Fibroblast of mammary gland (primary cell): ENCODE results near the gene RELN.

Source experiments
- DNase-seq: peaks from one replicate; pipeline ENCODE4 v3.0.0-alpha.2; 2010; ENCODE audit warnings: low read depth
- H3K4me3 ChIP-seq: 2 replicates; pipeline ENCODE4 v1.5.1; 2011; ENCODE audit warnings: low read depth, mild to moderate bottlenecking, low read length, moderate library complexity; ENCODE audit not compliant: control insufficient read depth
- TF ChIP-seq, protein P1 (sequence below): conservative IDR thresholded peaks from 2 replicates; pipeline ENCODE4 v1.5.1; 2011; ENCODE audit warnings: low read depth, low read length, inconsistent platforms; ENCODE audit not compliant: control insufficient read depth, insufficient read depth

RELN gene

DNA sequence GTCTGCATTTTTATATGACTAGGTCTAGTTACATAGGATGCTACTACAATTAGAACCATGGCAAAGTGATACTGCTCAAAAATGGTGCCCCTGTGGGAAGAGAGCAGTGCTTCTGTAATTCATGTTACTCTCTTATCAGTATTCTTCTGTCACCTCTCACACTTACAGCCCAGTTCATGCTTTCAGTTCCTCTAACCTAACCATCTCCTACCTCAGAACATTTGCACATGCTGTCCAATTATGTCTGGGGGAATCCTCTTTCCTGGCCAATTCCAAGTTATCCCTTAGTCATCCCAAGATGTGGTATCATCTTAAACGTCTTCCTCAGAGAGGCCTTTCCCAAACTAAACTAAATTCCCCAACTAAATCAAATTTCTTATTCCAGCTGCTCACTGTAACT lies 190.2 kb downstream of the RELN start:
- DNase-seq: no peak
- H3K4me3 ChIP-seq: no peak overlapping the region
- TF ChIP-seq, protein P1, sequence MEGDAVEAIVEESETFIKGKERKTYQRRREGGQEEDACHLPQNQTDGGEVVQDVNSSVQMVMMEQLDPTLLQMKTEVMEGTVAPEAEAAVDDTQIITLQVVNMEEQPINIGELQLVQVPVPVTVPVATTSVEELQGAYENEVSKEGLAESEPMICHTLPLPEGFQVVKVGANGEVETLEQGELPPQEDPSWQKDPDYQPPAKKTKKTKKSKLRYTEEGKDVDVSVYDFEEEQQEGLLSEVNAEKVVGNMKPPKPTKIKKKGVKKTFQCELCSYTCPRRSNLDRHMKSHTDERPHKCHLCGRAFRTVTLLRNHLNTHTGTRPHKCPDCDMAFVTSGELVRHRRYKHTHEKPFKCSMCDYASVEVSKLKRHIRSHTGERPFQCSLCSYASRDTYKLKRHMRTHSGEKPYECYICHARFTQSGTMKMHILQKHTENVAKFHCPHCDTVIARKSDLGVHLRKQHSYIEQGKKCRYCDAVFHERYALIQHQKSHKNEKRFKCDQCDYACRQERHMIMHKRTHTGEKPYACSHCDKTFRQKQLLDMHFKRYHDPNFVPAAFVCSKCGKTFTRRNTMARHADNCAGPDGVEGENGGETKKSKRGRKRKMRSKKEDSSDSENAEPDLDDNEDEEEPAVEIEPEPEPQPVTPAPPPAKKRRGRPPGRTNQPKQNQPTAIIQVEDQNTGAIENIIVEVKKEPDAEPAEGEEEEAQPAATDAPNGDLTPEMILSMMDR: no peak

DNA sequence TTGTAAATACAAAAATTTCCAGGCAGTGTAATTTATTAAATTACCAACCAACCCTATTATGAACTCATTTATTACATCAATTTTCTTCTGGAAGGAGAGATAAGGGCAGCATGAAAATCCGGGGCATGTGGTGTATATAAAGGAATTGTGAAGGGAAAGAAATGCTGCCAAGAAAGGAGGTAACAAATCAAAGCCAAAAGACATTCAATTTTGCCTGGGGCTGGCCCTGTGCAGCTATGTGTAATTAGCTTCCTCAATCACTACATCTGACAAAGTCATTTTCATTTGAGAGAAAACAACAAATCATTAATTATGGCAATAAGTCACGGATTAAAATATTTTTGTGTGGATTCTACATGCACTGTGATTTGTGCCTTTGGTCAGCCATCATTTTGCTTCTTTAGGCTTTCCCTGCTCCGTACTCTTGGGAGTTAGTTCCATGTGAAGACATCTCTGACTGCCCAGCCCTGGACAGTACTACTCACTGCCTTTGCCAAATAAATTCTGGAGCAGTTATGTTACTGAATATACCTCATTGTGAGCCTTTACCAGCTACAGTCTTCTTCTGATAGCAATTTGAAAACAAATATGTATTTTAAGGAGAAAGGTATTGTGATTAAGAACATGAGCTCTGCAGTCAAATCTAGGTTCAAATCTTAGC lies 191.7 kb downstream of the RELN start:
- H3K4me3 ChIP-seq: no peak overlapping the region
- TF ChIP-seq, protein P1: no peak
- DNase-seq: no peak

DNA sequence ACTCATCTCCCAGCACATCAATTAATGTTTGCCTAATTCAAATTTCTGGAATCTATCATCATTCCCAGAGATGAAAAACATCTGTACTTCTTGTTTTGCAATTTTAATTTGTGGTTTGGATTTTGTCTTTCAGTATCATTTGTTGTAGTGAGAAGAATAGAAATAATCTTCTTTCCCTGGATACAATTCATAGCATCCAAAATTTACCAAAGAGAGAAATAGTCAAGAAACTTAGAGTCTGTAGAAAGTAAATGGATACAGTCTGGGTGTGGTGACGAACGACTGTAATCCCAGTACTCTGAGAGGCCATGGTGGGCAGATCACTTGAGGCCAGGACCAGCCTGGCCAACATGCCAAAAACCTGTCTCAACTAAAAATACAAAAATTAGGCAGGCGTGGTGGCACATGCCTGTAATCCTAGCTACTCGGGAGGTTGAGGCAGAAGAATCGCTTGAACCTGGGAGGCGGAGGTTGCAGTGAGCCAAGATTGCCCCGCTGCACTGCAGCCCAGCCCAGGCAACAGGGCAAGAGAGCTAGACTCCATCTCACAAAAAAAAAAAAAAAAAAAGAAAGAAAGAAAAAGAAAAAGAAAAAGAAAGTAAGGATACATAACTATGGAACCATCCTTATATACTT lies 193.0 kb downstream of the RELN start:
- H3K4me3 ChIP-seq: no peak overlapping the region
- TF ChIP-seq, protein P1: no peak
- peak; percentile 34 for DNase-seq

DNA sequence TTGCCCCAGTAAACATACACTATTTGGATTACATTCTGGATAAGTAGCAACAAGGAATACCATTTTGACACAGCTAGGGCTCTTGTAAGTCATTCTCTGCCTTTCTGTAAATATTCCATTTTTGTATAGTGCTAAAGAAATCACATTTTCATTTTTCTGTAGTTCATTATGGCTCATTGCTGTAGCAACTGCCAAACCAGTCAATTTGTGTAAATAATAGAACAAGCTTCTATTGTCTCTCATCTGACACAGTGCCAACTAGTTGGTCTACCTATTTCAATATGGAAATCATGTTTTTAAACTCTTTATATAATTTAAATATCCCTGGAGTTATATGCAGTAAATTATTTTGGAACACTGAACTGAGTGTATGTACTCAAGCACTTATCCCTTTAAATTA lies 193.7 kb downstream of the RELN start:
- no peak for DNase-seq
- H3K4me3 ChIP-seq: no peak overlapping the region
- TF ChIP-seq, protein P1: no peak

DNA sequence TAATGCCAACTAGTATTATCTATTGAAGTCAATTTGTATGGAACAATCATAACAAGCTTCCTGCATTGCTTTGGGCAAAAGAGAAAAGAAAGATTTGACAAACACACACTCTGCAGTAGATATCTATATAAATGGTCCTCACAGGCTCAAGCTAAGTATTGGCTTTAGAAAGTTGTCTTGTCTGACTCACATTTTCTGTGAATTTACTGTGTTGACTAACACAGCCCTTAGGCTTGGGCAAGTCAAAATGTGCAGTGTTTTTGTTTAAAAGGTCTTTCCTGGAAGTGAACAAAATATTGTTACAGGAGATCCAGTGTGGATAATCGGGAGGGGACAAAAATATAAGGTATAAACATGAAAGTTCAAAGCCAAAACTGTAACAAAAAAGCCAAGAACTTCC lies 194.4 kb downstream of the RELN start:
- H3K4me3 ChIP-seq: no peak overlapping the region
- DNase-seq: peak; percentile 47
- TF ChIP-seq, protein P1: no peak

DNA sequence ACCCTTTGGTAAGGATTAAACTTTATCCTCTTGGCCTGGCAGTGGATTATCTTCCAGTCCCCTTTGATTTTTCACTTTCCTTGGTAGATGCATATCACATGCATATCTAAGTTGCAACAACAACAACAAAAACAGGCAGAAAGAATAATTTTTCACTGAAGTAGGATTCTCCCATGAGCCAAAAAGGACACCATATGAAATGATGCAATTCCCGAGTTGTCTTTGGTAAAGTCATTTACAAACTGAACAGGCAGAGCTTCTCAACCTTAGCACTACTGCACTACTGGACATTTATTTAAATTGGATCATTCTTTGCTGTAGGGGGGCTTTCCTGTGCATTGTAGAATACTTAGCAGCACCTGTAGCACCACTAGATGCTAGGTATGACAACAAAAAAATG lies 195.0 kb downstream of the RELN start:
- TF ChIP-seq, protein P1: no peak
- no peak for DNase-seq
- no peak overlapping the region for H3K4me3 ChIP-seq
